Epithelial cell of prostate (primary cell): ENCODE measurements around the gene ERBIN.
"Not testable (repeated sequence)": the region's sequence is repeated elsewhere in the genome, so short reads cannot be mapped to it uniquely, and the experiment has no call there.

Source experiments
- DNase-seq: peaks from one replicate; pipeline ENCODE4 v3.0.0-alpha.2; 2011; ENCODE audit warnings: low read depth, low spot score
- H3K27ac ChIP-seq: fragments of 450-650 bp; 2 replicates; pipeline ENCODE4 v1.5.1; 2017; ENCODE audit warnings: mild to moderate bottlenecking

ERBIN gene

GRCh38 chr5:65992630-65993029 is 66.3 kb downstream of the ERBIN start:
- no peak for DNase-seq

GRCh38 chr5:65994117-65994786 is 67.9 kb downstream of the ERBIN start:
- no peak overlapping the region for H3K27ac ChIP-seq
- no peak for DNase-seq

More at GRCh38 chr5:65992630-65993029, 66.3 kb downstream of the ERBIN start:
- H3K27ac ChIP-seq, result no peak overlapping the region

GRCh38 chr5:65999061-65999723 is 72.8 kb downstream of the ERBIN start:
- no peak for DNase-seq
- H3K27ac ChIP-seq, result no peak overlapping the region

GRCh38 chr5:66001952-66002351 is 75.6 kb downstream of the ERBIN start:
- DNase-seq, result no peak
- no peak overlapping the region for H3K27ac ChIP-seq

- no peak for DNase-seq
These were observed 76.0 kb downstream of the ERBIN start for GRCh38 chr5:66002415-66002814.

GRCh38 chr5:66004216-66004615 is 77.8 kb downstream of the ERBIN start:
- no peak for DNase-seq
- H3K27ac ChIP-seq, result no peak overlapping the region

More at GRCh38 chr5:66002415-66002814, 76.0 kb downstream of the ERBIN start:
- H3K27ac ChIP-seq, result no peak overlapping the region

GRCh38 chr5:66009277-66009676 is 82.9 kb downstream of the ERBIN start:
- peak overlapping the region; percentile 67 for H3K27ac ChIP-seq
- no peak for DNase-seq

- H3K27ac ChIP-seq, result peak overlapping the region; percentile 67
- DNase-seq, result no peak
These were observed 84.1 kb downstream of the ERBIN start for GRCh38 chr5:66010476-66010875.

- no peak overlapping the region for H3K27ac ChIP-seq
- no peak for DNase-seq
These were observed 85.9 kb downstream of the ERBIN start for GRCh38 chr5:66012271-66012670.

GRCh38 chr5:66013397-66013796 is 87.0 kb downstream of the ERBIN start:
- H3K27ac ChIP-seq, result no peak overlapping the region
- DNase-seq, result no peak

- no peak overlapping the region for H3K27ac ChIP-seq
- DNase-seq, result no peak
These were observed 87.5 kb downstream of the ERBIN start for GRCh38 chr5:66013906-66014305.

- H3K27ac ChIP-seq, result no peak overlapping the region
- DNase-seq, result no peak
These were observed 89.0 kb downstream of the ERBIN start for GRCh38 chr5:66015196-66015960.

- DNase-seq, result no peak
- no peak overlapping the region for H3K27ac ChIP-seq
These were observed 95.2 kb downstream of the ERBIN start for GRCh38 chr5:66021585-66021984.

GRCh38 chr5:66039296-66039695 is 112.9 kb downstream of the ERBIN start:
- H3K27ac ChIP-seq, result no peak overlapping the region
- DNase-seq, result no peak

- no peak for DNase-seq
- no peak overlapping the region for H3K27ac ChIP-seq
These were observed 113.3 kb downstream of the ERBIN start for GRCh38 chr5:66039701-66040100.

GRCh38 chr5:66041627-66042026 is 115.3 kb downstream of the ERBIN start:
- DNase-seq, result no peak
- no peak overlapping the region for H3K27ac ChIP-seq

GRCh38 chr5:66057239-66057638 is 130.9 kb downstream of the ERBIN start:
- H3K27ac ChIP-seq, result no peak overlapping the region
- DNase-seq, result no peak

- not testable (repeated sequence) for H3K27ac ChIP-seq, DNase-seq
These were observed 134.9 kb downstream of the ERBIN start for GRCh38 chr5:66061320-66061719.

GRCh38 chr5:66063061-66063460 is 136.7 kb downstream of the ERBIN start:
- not testable (repeated sequence) for DNase-seq, H3K27ac ChIP-seq

- DNase-seq, result no peak
- H3K27ac ChIP-seq, result no peak overlapping the region
These were observed 140.5 kb downstream of the ERBIN start for GRCh38 chr5:66066826-66067225.

GRCh38 chr5:66072031-66072430 is 145.7 kb downstream of the ERBIN start:
- no peak overlapping the region for H3K27ac ChIP-seq
- DNase-seq, result no peak
